Measurements from ENCODE around the gene KNCN. TPM values are rescaled to one million over a fixed set of nuclear protein-coding genes. Genes with fewer than 3 reads are reported as not detected.

Gene KNCN
- total RNA-seq, 1 donor from 2014 or later, result not detected

DNA sequence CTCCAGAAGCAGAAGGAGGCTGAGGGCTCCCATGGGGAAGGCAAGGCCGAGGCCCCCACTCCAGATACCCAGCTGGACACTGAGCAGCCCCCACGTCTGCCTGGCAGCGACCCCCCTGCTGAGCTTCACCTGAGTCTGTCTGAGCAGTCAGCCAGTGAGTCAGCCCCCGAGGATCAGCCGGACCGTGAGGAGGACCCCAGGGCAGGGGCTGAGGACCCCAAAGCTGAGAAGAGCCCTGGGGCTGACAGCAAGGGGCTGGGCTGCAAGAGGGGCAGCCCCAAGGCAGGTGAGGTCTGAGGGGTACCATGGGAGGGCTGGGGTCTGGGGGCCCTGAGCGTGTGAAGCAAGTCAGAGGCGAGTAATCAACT is 40.5 kb downstream of the KNCN start:
- H3K4me3 Mint-ChIP-seq (ENCODE audit: unreplicated experiment), result no peak overlapping the region
- no peaks in the 10 kb centered on the region for H3K36me3 Mint-ChIP-seq (ENCODE audit: unreplicated experiment)
- H3K9me3 Mint-ChIP-seq (ENCODE audit: unreplicated experiment), result no peaks in the 10 kb centered on the region
- TF ChIP-seq, protein P1, sequence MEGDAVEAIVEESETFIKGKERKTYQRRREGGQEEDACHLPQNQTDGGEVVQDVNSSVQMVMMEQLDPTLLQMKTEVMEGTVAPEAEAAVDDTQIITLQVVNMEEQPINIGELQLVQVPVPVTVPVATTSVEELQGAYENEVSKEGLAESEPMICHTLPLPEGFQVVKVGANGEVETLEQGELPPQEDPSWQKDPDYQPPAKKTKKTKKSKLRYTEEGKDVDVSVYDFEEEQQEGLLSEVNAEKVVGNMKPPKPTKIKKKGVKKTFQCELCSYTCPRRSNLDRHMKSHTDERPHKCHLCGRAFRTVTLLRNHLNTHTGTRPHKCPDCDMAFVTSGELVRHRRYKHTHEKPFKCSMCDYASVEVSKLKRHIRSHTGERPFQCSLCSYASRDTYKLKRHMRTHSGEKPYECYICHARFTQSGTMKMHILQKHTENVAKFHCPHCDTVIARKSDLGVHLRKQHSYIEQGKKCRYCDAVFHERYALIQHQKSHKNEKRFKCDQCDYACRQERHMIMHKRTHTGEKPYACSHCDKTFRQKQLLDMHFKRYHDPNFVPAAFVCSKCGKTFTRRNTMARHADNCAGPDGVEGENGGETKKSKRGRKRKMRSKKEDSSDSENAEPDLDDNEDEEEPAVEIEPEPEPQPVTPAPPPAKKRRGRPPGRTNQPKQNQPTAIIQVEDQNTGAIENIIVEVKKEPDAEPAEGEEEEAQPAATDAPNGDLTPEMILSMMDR (IDR thresholded peaks at IDR 0.05), result no peak
- DNase-seq (ENCODE audit: extremely low spot score, unreplicated experiment), result no peak
- H3K27ac Mint-ChIP-seq (ENCODE audit: unreplicated experiment), result no peak overlapping the region
- H3K4me1 Mint-ChIP-seq (ENCODE audit: unreplicated experiment), result no peaks in the 10 kb centered on the region
- H3K27me3 Mint-ChIP-seq (ENCODE audit: unreplicated experiment), result peaks cover 18% of the 10 kb centered on the region

DNA sequence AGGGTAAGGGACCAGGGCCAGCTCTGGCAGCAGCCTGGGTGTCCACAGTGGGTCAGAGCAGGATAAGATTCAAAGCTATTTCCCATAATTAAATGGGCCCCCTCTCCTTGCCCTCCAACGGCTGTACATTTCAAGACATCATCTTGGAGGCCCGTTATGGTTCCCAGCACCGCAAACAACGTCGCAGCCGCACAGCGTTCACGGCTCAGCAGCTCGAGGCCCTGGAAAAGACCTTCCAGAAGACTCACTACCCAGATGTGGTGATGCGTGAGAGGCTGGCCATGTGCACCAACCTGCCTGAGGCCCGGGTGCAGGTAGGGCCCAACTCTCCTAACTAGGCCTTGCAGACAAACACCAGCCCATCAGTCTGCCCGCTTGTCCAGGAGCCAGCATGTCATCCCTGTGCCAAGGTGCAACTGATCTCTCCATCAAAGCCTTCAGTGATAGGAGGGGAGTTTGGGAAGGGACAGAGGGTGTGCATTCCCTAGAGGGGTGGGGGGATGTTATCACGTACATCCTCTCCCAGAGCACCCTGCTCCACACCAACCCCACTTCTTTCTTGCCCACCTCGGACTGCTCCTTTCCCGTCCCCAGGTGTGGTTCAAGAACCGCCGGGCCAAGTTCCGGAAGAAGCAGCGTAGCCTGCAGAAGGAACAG is 41.0 kb downstream of the KNCN start:
- Mint-ChIP-seq H3K4me3 (ENCODE audit: unreplicated experiment) (no peak overlapping the region), H3K4me1 (ENCODE audit: unreplicated experiment) (no peaks in the 10 kb centered on the region), H3K27ac (ENCODE audit: unreplicated experiment) (no peak overlapping the region), H3K27me3 (ENCODE audit: unreplicated experiment) (peaks cover 13% of the 10 kb centered on the region), H3K9me3 (ENCODE audit: unreplicated experiment) (no peaks in the 10 kb centered on the region), H3K36me3 (ENCODE audit: unreplicated experiment) (no peaks in the 10 kb centered on the region)
- TF ChIP-seq, protein P1 (IDR thresholded peaks at IDR 0.05), result no peak
- DNase-seq (ENCODE audit: extremely low spot score, unreplicated experiment), result no peak

DNA sequence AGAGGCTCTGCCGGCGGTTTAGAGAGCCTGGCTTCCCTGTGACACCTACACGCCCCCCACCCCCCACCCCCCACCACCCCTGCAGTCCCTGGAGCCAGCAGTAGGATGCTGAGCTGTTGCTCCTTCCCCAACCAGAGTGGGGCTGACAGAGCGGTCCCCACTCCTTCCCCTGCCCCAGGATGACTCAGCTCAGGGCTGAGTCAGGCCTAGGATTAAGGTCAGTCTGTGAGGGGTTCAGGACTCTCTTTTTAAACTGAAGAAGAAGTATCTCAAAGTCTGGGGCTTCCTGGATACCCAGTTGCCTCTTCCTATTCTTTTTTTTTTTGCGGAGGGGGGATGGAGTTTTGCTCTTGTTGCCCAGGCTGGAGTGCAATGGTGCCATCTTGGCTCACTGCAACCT is 42.7 kb downstream of the KNCN start:
- TF ChIP-seq, protein P1 (IDR thresholded peaks at IDR 0.05), result no peak
- Mint-ChIP-seq H3K27ac (ENCODE audit: unreplicated experiment) (no peak overlapping the region), H3K9me3 (ENCODE audit: unreplicated experiment) (no peaks in the 10 kb centered on the region), H3K4me1 (ENCODE audit: unreplicated experiment) (no peaks in the 10 kb centered on the region), H3K27me3 (ENCODE audit: unreplicated experiment) (peaks cover 9% of the 10 kb centered on the region), H3K4me3 (ENCODE audit: unreplicated experiment) (no peak overlapping the region), H3K36me3 (ENCODE audit: unreplicated experiment) (no peaks in the 10 kb centered on the region)
- no peak for DNase-seq (ENCODE audit: extremely low spot score, unreplicated experiment)

DNA sequence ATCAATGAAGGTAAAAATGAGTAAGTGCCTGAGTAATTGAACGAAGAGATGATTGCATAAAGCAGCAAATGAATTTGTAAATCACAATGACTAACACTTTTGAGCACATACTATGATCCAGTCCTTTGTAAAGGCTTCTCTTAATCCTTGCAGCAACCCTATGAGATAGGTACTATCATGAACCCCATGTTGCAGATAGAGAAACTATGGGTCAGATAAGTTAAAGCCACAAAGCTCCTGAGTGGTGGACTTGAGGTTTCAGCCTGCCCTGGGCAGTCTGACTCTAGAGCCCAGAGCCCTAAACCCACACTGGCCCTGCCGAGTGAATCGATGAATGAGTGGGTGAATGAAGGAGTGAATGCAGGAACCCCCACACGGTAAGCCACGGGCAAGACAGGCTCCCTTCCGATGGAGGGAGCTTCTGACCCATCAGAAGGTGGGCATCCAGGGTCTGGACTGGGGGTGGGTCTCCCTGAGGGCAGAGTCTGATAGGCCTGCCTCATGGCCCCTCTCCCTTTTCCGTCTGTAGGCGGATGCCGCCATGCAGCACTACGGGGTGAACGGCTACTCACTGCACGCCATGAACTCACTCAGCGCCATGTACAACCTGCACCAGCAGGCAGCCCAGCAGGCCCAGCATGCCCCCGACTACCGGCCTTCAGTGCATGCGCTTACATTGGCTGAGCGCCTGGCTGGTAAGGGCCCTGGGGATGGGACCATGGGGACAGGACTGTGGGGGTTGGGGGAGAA is 44.8 kb downstream of the KNCN start:
- peaks cover 23% of the 10 kb centered on the region for H3K27me3 Mint-ChIP-seq (ENCODE audit: unreplicated experiment)
- H3K36me3 Mint-ChIP-seq (ENCODE audit: unreplicated experiment), result no peaks in the 10 kb centered on the region
- H3K9me3 Mint-ChIP-seq (ENCODE audit: unreplicated experiment), result no peaks in the 10 kb centered on the region
- H3K27ac Mint-ChIP-seq (ENCODE audit: unreplicated experiment), result no peak overlapping the region
- TF ChIP-seq, protein P1 (IDR thresholded peaks at IDR 0.05), result no peak
- no peak for DNase-seq (ENCODE audit: extremely low spot score, unreplicated experiment)
- H3K4me1 Mint-ChIP-seq (ENCODE audit: unreplicated experiment), result no peaks in the 10 kb centered on the region
- H3K4me3 Mint-ChIP-seq (ENCODE audit: unreplicated experiment), result no peak overlapping the region

DNA sequence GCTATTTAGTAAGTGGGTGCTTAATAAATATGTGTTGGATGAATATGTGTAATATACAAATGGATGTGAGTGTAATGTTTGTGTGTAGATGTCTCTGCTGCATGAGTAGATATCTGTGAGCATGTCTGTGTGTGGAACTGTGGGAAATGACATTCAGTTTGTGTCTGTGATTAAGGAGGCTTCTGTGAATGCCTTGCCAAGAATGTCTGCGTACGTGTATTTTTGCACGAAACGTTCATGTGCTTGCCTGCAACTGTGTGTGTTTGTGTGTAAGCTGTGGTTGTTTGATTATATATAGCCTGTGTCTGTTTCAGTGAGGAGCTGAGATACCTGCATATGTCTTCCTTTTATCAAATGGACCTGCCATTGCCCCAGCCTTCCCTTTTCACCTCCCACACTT is 48.0 kb downstream of the KNCN start:
- Mint-ChIP-seq H3K27ac (ENCODE audit: unreplicated experiment) (no peak overlapping the region), H3K27me3 (ENCODE audit: unreplicated experiment) (peaks cover 48% of the 10 kb centered on the region), H3K4me3 (ENCODE audit: unreplicated experiment) (no peak overlapping the region), H3K4me1 (ENCODE audit: unreplicated experiment) (no peaks in the 10 kb centered on the region), H3K36me3 (ENCODE audit: unreplicated experiment) (no peaks in the 10 kb centered on the region), H3K9me3 (ENCODE audit: unreplicated experiment) (no peaks in the 10 kb centered on the region)
- TF ChIP-seq, protein P1 (IDR thresholded peaks at IDR 0.05), result no peak
- no peak for DNase-seq (ENCODE audit: extremely low spot score, unreplicated experiment)
